Neural cell (in vitro differentiated cells): ENCODE data around the gene UNC79. TPM values are rescaled to one million over a fixed set of nuclear protein-coding genes. Genes with fewer than 3 reads are reported as not detected.

ENCODE experiments used
- H2AFZ ChIP-seq: fragments of 200-600, 300-800 bp; sonication (generic), shearing (Covaris generic); 2 replicates; pipeline ENCODE4 v1.6.0; 2014; ENCODE audit warnings: low read depth, mild to moderate bottlenecking, antibody characterized with exemption, low read length, moderate library complexity
- H3F3A ChIP-seq: fragments of 200-600 bp; shearing (Covaris generic); 2 replicates; pipeline ENCODE4 v1.6.1; 2016; ENCODE audit warnings: mild to moderate bottlenecking, moderate library complexity, mixed read lengths, antibody characterized with exemption, low read length; ENCODE audit not compliant: insufficient read depth, poor library complexity, severe bottlenecking
- H3K27ac ChIP-seq: fragments of 200-600, 300-800 bp; sonication (generic), shearing (Covaris generic); 2 replicates; pipeline ENCODE4 v1.5.1; 2014; ENCODE audit warnings: mild to moderate bottlenecking, low read length, moderate library complexity
- H3K27me3 ChIP-seq: fragments of 300-800, 200-600 bp; sonication (generic), shearing (Covaris generic); 2 replicates; pipeline ENCODE4 v1.6.0; 2014; ENCODE audit warnings: mild to moderate bottlenecking, low read depth, low read length, moderate library complexity; ENCODE audit not compliant: insufficient read depth
- H3K36me3 ChIP-seq: fragments of 300-800, 200-600 bp; sonication (generic), shearing (Covaris generic); 2 replicates; pipeline ENCODE4 v1.5.1; 2014; ENCODE audit warnings: mild to moderate bottlenecking, antibody characterized with exemption, low read length, moderate library complexity; ENCODE audit not compliant: insufficient read depth
- H3K4me2 ChIP-seq: fragments of 300-800, 200-600 bp; sonication (generic), shearing (Covaris generic); 2 replicates; pipeline ENCODE4 v1.6.0; 2014; ENCODE audit warnings: mild to moderate bottlenecking, low read length
- H3K4me3 ChIP-seq: fragments of 300-800, 200-600 bp; sonication (generic), shearing (Covaris generic); 2 replicates; pipeline ENCODE4 v1.5.1; 2014; ENCODE audit warnings: mild to moderate bottlenecking, low read length, moderate library complexity
- H3K79me2 ChIP-seq: fragments of 200-600 bp; shearing (Covaris generic); replicated peaks from 2 replicates; pipeline ENCODE4 v1.6.0; 2014; ENCODE audit warnings: mild to moderate bottlenecking, low read length, moderate library complexity; ENCODE audit not compliant: insufficient read depth
- H3K9ac ChIP-seq: fragments of 300-800, 200-600 bp; sonication (generic), shearing (Covaris generic); 2 replicates; pipeline ENCODE4 v1.6.1; 2016; ENCODE audit warnings: mild to moderate bottlenecking, low read length, mixed read lengths
- H3K9me2 ChIP-seq: fragments of 200-600 bp; shearing (Covaris generic); 2 replicates; pipeline ENCODE4 v1.6.1; 2016; ENCODE audit warnings: mild to moderate bottlenecking, low read length, mixed read lengths; ENCODE audit not compliant: insufficient read depth
- H3K9me3 ChIP-seq: fragments of 200-600, 300-800 bp; sonication (generic), shearing (Covaris generic); 2 replicates; pipeline ENCODE4 v1.6.1; 2016; ENCODE audit warnings: mild to moderate bottlenecking, mixed run types, low read length, moderate library complexity, mixed read lengths
- H4K20me1 ChIP-seq: fragments of 200-600 bp; shearing (Covaris generic); 2 replicates; pipeline ENCODE4 v1.6.1; 2016; ENCODE audit warnings: mild to moderate bottlenecking, mixed run types; ENCODE audit not compliant: insufficient read depth
- CTCF ChIP-seq: fragments of 450-650 bp; IDR thresholded peaks from 2 replicates; pipeline ENCODE4 v1.5.1; 2014; ENCODE audit warnings: antibody characterized with exemption, mild to moderate bottlenecking, moderate library complexity; ENCODE audit not compliant: poor library complexity, severe bottlenecking
- EP300 ChIP-seq: fragments of 450-650 bp; conservative IDR thresholded peaks from 2 replicates; pipeline ENCODE4 v1.6.1; 2014; ENCODE audit warnings: antibody characterized with exemption, mild to moderate bottlenecking, moderate library complexity; ENCODE audit not compliant: poor library complexity, severe bottlenecking
- EZH2 ChIP-seq: fragments of 200-600, 300-800 bp; shearing (Covaris generic), sonication (generic); IDR thresholded peaks from 2 replicates; pipeline ENCODE4 v1.6.1; 2014; ENCODE audit warnings: antibody characterized with exemption, low read length, borderline replicate concordance, mild to moderate bottlenecking; ENCODE audit not compliant: insufficient read depth, poor library complexity, severe bottlenecking
- MXI1 ChIP-seq: fragments of 450-650 bp; conservative IDR thresholded peaks from 2 replicates; pipeline ENCODE4 v1.6.1; 2014; ENCODE audit warnings: antibody characterized with exemption, mild to moderate bottlenecking; ENCODE audit not compliant: poor library complexity, severe bottlenecking
- POLR2AphosphoS5 ChIP-seq: IDR thresholded peaks from 2 replicates; pipeline ENCODE4 v1.6.1; 2012
- RAD21 ChIP-seq: fragments of 450-650 bp; conservative IDR thresholded peaks from 2 replicates; pipeline ENCODE4 v1.6.1; 2014; ENCODE audit warnings: antibody characterized with exemption, mild to moderate bottlenecking, moderate library complexity
- REST ChIP-seq: IDR thresholded peaks from 2 replicates; pipeline ENCODE4 v1.6.1; 2012; ENCODE audit warnings: borderline replicate concordance
- SMC3 ChIP-seq: fragments of 450-650 bp; conservative IDR thresholded peaks from 2 replicates; pipeline ENCODE4 v1.6.1; 2014; ENCODE audit warnings: antibody characterized with exemption, mild to moderate bottlenecking, moderate library complexity; ENCODE audit not compliant: poor library complexity
- TAF1 ChIP-seq: IDR thresholded peaks from 2 replicates; pipeline ENCODE4 v1.6.1; 2012; ENCODE audit warnings: low read depth
- polyA plus RNA-seq: library from polyadenylated mRNA; depleted of rRNA; stranded (reverse); fragments of >200 nt; gene quantifications from 2 replicates; pipeline ENCODE4 v1.2.3, GENCODE V29; 2014

The UNC79 gene
- polyA plus RNA-seq, 1 donor from 2014 or later: 22.6 TPM

- H3K36me3 ChIP-seq: peaks cover 29% of the 10 kb centered on the region
- H2AFZ ChIP-seq: no peak overlapping the region
- H3K4me2 ChIP-seq: no peak overlapping the region
- H3K79me2 ChIP-seq: no peaks in the 10 kb centered on the region
- TF ChIP-seq TAF1 (no peak), RAD21 (no peak), MXI1 (no peak), CTCF (no peak), POLR2AphosphoS5 (no peak), EP300 (no peak)
- H3K27ac ChIP-seq: no peak overlapping the region
- H3K9me3 ChIP-seq: no peaks in the 10 kb centered on the region
- H3K9ac ChIP-seq: no peak overlapping the region
- H3K27me3 ChIP-seq: no peaks in the 10 kb centered on the region
- H3K9me2 ChIP-seq: no peaks in the 10 kb centered on the region
- no peaks in the 10 kb centered on the region for H4K20me1 ChIP-seq
- no peak overlapping the region for H3K4me3 ChIP-seq
- no peaks in the 10 kb centered on the region for H3F3A ChIP-seq
Measured at GRCh38 chr14:93645200-93645599, 214.5 kb downstream of the UNC79 start.

DNA sequence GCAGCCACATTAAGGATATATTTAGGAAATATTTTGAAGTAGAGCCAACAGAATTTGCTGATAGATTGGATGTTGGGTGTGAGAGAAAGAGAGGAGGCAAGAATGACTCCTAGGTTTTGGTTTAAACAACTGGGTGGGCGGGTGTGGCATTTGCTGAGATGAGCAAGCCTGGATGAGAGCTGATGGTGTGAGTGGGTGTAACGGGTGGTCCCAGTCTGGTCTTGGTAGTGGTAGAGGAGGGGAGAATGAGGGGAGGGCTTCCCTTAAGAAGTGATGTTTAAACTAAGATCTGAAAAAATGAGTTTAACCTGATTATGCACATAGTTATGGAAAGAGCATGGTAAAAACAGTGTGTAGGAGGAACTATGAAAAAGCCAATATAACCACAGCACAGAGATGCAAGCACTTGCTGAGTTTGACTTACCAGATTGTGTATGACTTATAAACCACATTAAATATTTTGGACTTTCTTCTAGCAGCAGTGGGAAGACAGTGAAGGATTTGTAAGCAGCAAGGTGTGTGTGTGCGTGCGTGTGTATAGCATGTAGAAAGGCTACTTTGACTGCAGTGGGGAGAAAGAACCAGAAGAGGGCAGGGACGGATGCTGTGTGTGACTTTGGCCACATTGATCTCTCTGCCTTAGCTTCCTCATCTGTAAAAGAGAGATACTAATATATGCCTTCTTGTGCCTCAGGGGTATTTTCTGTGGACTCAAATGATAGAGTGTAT lies 217.9 kb downstream of the UNC79 start:
- no peak overlapping the region for H3K4me3 ChIP-seq
- no peaks in the 10 kb centered on the region for H4K20me1 ChIP-seq
- H3K9me3 ChIP-seq: no peaks in the 10 kb centered on the region
- no peaks in the 10 kb centered on the region for H3K27me3 ChIP-seq
- no peak overlapping the region for H3K4me2 ChIP-seq
- H3K79me2 ChIP-seq: no peaks in the 10 kb centered on the region
- no peak overlapping the region for H2AFZ ChIP-seq
- no peak overlapping the region for H3K9ac ChIP-seq
- no peak overlapping the region for H3K27ac ChIP-seq
- H3K36me3 ChIP-seq: peaks cover 19% of the 10 kb centered on the region
- no peaks in the 10 kb centered on the region for H3F3A ChIP-seq
- no peaks in the 10 kb centered on the region for H3K9me2 ChIP-seq
- TF ChIP-seq EZH2 (no peak), RAD21 (no peak), CTCF (no peak), MXI1 (no peak), REST (no peak), TAF1 (no peak), SMC3 (no peak), POLR2AphosphoS5 (no peak), EP300 (no peak)
